Caco-2 (cell line): ENCODE measurements around the gene SLC4A11. TPM values are rescaled to one million over a fixed set of nuclear protein-coding genes. Genes with fewer than 3 reads are reported as not detected.
A peak's percentile ranks its signal among the peaks of the same experiment; 100 is the strongest.

ENCODE experiments used
- Bru-seq: library from RNA; stranded (reverse); fragments of 400-500 nt; gene quantifications from one replicate; lab custom pipeline; 2021; lab: Mats Ljungman, UMichigan
- BruChase-seq, 2 experiments: library from RNA; stranded (reverse); fragments of 400-500 nt; gene quantifications; one replicate each; lab custom pipeline; 2021; lab: Mats Ljungman, UMichigan
- BruUV-seq: library from RNA; stranded (reverse); fragments of 400-500 nt; replicated peaks from 2 replicates; lab custom pipeline; 2021; lab: Mats Ljungman, UMichigan
- CTCF ChIA-PET: fragments of 300-600 bp; sonication (Branson Sonifier 250); formaldehyde crosslinking; loops from one replicate; lab custom pipeline; 2022; ENCODE audit warnings: antibody characterized with exemption; lab: Charles Lee
- POLR2A ChIA-PET: fragments of 300-600 bp; sonication (Branson Sonifier 250); formaldehyde crosslinking; loops from one replicate; lab custom pipeline; 2022; ENCODE audit warnings: antibody characterized with exemption; lab: Charles Lee
- DNase-seq, 2 experiments: peaks; one replicate each; pipeline versions ENCODE4 v3.0.0 to v3.0.0-alpha.2; 2020 to 2022
- H3K27me3 ChIP-seq: replicated peaks from 2 replicates; pipeline ENCODE4 v1.6.0; 2011; ENCODE audit warnings: low read length; ENCODE audit not compliant: control insufficient read depth, insufficient read depth
- H3K36me3 ChIP-seq: 2 replicates; pipeline ENCODE4 v1.5.1; 2011; ENCODE audit warnings: low read length; ENCODE audit not compliant: control insufficient read depth, insufficient read depth
- H3K4me1 ChIP-seq: fragments of 250-450 bp; sonication (Bioruptor Pico); 2 replicates; pipeline ENCODE4 v1.5.1; 2020; ENCODE audit warnings: mild to moderate bottlenecking
- H3K4me3 ChIP-seq: 2 replicates; pipeline ENCODE4 v1.5.1; 2011; ENCODE audit warnings: low read depth, mild to moderate bottlenecking, control low read depth, low read length
- H3K9me3 ChIP-seq: fragments of 250-450 bp; sonication (Bioruptor Pico); 2 replicates; pipeline ENCODE4 v1.5.1; 2020; ENCODE audit warnings: mild to moderate bottlenecking, moderate library complexity
- H3K27ac Mint-ChIP-seq: one replicate; pipeline ENCODE4 v1.8.0; 2022; ENCODE audit warnings: mixed read lengths; ENCODE audit not compliant: unreplicated experiment
- H3K27me3 Mint-ChIP-seq: one replicate; pipeline ENCODE4 v1.8.0; 2022; ENCODE audit warnings: mixed read lengths; ENCODE audit not compliant: insufficient read depth, unreplicated experiment
- H3K36me3 Mint-ChIP-seq: one replicate; pipeline ENCODE4 v1.8.0; 2022; ENCODE audit warnings: mild to moderate bottlenecking, mixed read lengths; ENCODE audit not compliant: insufficient read depth, unreplicated experiment
- H3K4me1 Mint-ChIP-seq: one replicate; pipeline ENCODE4 v1.8.0; 2022; ENCODE audit warnings: low read depth, mixed read lengths; ENCODE audit not compliant: unreplicated experiment
- H3K4me3 Mint-ChIP-seq: one replicate; pipeline ENCODE4 v1.8.0; 2022; ENCODE audit warnings: mild to moderate bottlenecking, moderate library complexity, mixed read lengths; ENCODE audit not compliant: unreplicated experiment
- H3K9me3 Mint-ChIP-seq: one replicate; pipeline ENCODE4 v1.8.0; 2022; ENCODE audit warnings: mixed read lengths; ENCODE audit not compliant: unreplicated experiment
- intact Hi-C: fragments of 100-400 bp; cut with micrococcal nuclease; formaldehyde crosslinking; loops from one replicate; pipeline ENCODE4 v1.10.0; 2022; ENCODE audit not compliant: unreplicated experiment
- long read RNA-seq: library from polyadenylated mRNA; stranded (forward); transcript quantifications from one replicate; pipeline ENCODE4 v2.0.0, GENCODE V29; 2022
- total RNA-seq: library from RNA; stranded (reverse); gene quantifications from 2 replicates; pipeline ENCODE4 v1.2.3, GENCODE V29; 2022
- TF ChIP-seq, protein P1 (sequence below), 2 experiments: fragments of 200-600 bp in 1 of 2; IDR thresholded peaks; 1 replicate in 1 of 2; 2 replicates in 1 of 2; pipeline versions ENCODE4 v1.5.1 to v1.8.0; 2011 to 2022; ENCODE audit warnings: antibody characterized with exemption in 1 of 2, control low read depth in 1 of 2, inconsistent platforms in 1 of 2, low read depth in 1 of 2, low read length in 1 of 2, mild to moderate bottlenecking in 1 of 2, moderate library complexity in 1 of 2; ENCODE audit not compliant: insufficient read depth in 1 of 2, severe bottlenecking in 1 of 2, unreplicated experiment in 1 of 2

Gene SLC4A11
- total RNA-seq (8.6 and 9.5 TPM in 2 replicates), Bru-seq, nascent RNA (percentile 31 among the genes with signal in this experiment), BruChase-seq, experiment 1, labeled RNA remaining after a 2-hour chase (percentile 44 among the genes with signal in this experiment), BruChase-seq, experiment 2, labeled RNA remaining after a 6-hour chase (percentile 49 among the genes with signal in this experiment)
- long read RNA-seq, partial matches to known transcripts = 2 of 8 reads
- long read RNA-seq, other reads (novel, unspliced or antisense) = 2 of 8 reads

DNA sequence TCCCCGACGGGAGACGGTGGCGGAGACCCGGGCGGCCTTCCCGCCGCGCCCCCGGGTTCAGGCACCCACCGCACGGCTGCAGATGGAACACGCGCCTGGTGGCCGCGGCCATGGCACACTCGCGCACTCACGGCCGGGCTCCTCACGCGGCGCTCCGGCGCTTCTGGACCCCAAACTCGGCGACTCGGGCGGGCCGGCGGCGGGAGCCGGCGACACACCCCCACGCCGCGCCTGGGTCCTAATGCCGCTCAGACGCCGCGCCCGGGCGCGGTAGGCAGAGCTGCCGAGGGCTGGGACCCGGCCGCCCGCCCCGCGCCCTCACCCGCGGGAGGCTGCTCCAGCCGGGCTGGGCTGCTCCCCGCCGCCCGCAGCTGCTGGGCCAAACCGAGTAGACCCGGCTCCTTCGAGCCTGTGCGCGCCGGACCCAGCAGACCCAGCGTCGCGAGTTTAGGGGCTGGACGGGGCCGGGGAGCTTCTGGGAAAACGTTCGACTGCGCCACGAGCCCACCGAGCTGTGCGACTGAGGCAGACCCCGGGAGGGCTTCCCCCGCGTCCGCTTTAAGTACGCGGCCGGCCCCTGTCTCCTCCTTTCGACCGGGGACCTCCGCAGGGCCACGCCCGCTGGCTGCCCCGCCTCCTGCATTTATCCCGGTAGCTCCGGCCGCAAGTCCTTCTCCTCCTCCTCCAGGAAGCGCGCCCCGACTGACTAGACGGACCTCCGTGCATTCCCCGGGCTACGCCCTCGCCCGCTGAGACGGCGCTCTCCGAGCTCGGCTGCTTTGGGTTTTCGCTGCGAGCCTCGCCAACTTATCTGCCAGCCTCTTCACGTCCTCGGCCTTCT lies at the start of gene SLC4A11:
Gene SLC4A11 (minus strand): TSS at position 165 of the 841 bp plus-strand sequence. CDS start 53 bp downstream, at position 112.
- ChIA-PET CTCF (interaction anchor here (0.5 to 0.9 kb wide), 3 partner anchors 16 to 38 kb away, joined by 4 read pairs; no protein-coding TSS in a partner anchor), POLR2A (interaction anchor here (0.7 kb wide), 1 partner anchor 16 kb away, joined by 3 read pairs; no protein-coding TSS in a partner anchor)
- TF ChIP-seq, protein P1, sequence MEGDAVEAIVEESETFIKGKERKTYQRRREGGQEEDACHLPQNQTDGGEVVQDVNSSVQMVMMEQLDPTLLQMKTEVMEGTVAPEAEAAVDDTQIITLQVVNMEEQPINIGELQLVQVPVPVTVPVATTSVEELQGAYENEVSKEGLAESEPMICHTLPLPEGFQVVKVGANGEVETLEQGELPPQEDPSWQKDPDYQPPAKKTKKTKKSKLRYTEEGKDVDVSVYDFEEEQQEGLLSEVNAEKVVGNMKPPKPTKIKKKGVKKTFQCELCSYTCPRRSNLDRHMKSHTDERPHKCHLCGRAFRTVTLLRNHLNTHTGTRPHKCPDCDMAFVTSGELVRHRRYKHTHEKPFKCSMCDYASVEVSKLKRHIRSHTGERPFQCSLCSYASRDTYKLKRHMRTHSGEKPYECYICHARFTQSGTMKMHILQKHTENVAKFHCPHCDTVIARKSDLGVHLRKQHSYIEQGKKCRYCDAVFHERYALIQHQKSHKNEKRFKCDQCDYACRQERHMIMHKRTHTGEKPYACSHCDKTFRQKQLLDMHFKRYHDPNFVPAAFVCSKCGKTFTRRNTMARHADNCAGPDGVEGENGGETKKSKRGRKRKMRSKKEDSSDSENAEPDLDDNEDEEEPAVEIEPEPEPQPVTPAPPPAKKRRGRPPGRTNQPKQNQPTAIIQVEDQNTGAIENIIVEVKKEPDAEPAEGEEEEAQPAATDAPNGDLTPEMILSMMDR (IDR thresholded peaks at IDR 0.05; ENCODE audit: insufficient read depth in 1 of 2, low read depth in 1 of 2, low read length in 1 of 2, severe bottlenecking in 1 of 2, unreplicated experiment in 1 of 2) = no peak
- Mint-ChIP-seq H3K9me3 (no peaks in the 10 kb centered on the region), H3K27ac (peak within 1 kb of the TSS; percentile 87), H3K27me3 (no peaks in the 10 kb centered on the region), H3K4me3 (peak within 1 kb of the TSS; percentile 94), H3K4me1 (peaks cover 21% of the 10 kb centered on the region), H3K36me3 (peaks cover 5% of the 10 kb centered on the region)
- Histone ChIP-seq H3K4me3 (peak within 1 kb of the TSS; percentile 83), H3K27me3 (no peaks in the 10 kb centered on the region), H3K36me3 (no peaks in the 10 kb centered on the region), H3K4me1 (peaks cover 15% of the 10 kb centered on the region), H3K9me3 (no peaks in the 10 kb centered on the region)
- intact Hi-C loops = no loop called here
- BruUV-seq = no TSS peak
- peak; percentile 70 to 74 for DNase-seq

DNA sequence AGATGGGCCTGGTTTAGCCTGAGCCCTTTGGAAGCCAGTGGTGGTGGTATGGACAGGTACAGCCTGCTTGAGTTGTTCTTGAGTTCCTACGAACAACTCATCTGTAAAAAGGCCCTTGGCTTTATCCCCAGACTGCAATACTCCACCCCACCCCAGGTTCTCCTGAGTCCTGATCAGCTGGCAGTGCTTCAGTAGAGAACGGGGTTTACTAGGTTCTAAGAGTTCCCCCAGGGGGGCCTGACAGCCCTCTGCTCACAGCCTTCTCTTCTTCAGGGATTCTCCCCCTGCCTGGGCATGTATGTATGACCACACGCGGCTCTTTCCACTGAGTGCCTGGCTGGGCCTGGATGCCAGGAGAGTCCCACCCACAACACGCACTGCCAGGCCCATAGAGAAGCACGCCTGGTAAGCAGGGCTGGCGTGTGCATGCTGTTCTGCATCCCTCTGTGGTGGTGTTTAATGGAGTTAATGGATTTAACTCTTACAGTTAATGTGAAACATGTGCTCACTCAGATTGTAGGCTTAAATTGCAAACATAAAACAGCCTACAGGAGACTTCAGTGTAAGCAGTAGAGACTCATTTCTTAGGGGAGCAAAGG lies 44.3 kb upstream of the SLC4A11 start:
- H3K36me3 ChIP-seq = no peaks in the 10 kb centered on the region
- no peak overlapping the region for H3K4me3 Mint-ChIP-seq
- ChIA-PET CTCF (no interaction called here), POLR2A (no interaction called here)
- H3K36me3 Mint-ChIP-seq = no peaks in the 10 kb centered on the region
- H3K4me3 ChIP-seq = no peak overlapping the region
- intact Hi-C loops = no loop called here
- H3K27me3 Mint-ChIP-seq = no peaks in the 10 kb centered on the region
- TF ChIP-seq, protein P1 (IDR thresholded peaks at IDR 0.05; ENCODE audit: insufficient read depth in 1 of 2, low read depth in 1 of 2, low read length in 1 of 2, severe bottlenecking in 1 of 2, unreplicated experiment in 1 of 2) = no peak
- no peak for DNase-seq
- H3K4me1 ChIP-seq = no peaks in the 10 kb centered on the region
- H3K27me3 ChIP-seq = no peaks in the 10 kb centered on the region; the same call in 1 of the 2 replicates
- no peaks in the 10 kb centered on the region for H3K9me3 ChIP-seq
- BruUV-seq = no TSS peak
- H3K9me3 Mint-ChIP-seq = no peaks in the 10 kb centered on the region
- H3K27ac Mint-ChIP-seq = no peak overlapping the region
- peaks cover 7% of the 10 kb centered on the region for H3K4me1 Mint-ChIP-seq
